Motor neuron (in vitro differentiated cells): Measurements from ENCODE around the gene GRIA1. TPM values are rescaled to one million over a fixed set of nuclear protein-coding genes. Genes with fewer than 3 reads are reported as not detected.

Source experiments
- ATAC-seq, 8 experiments: fragments of 200-7000 bp; cut with Tn5 transposase; replicated peaks in 6 of 8; 2 replicates each; pipeline ENCODE4 v1.8.0; 2021; ENCODE audit warnings: mild to moderate bottlenecking in 8 of 8, moderate library complexity in 8 of 8
- H3K27ac ChIP-seq, 2 donors: fragments of 250-450 bp; sonication (Bioruptor Pico); 2 replicates each; pipeline ENCODE4 v1.9.0; 2021; ENCODE audit warnings: antibody characterized with exemption in 2 of 2, mild to moderate bottlenecking in 2 of 2, moderate library complexity in 1 of 2
- H3K4me1 ChIP-seq, 2 donors: fragments of 250-450 bp; sonication (Bioruptor Pico); replicated peaks in 1 of 2; 2 replicates each; pipeline ENCODE4 v1.6.1; 2021; ENCODE audit warnings: antibody characterized with exemption in 2 of 2, mild to moderate bottlenecking in 2 of 2, moderate library complexity in 1 of 2
- H3K4me3 ChIP-seq, 5 donors: fragments of 250-450 bp; sonication (Bioruptor Pico); 2 replicates each; pipeline ENCODE4 v1.9.0; 2021; ENCODE audit warnings: antibody characterized with exemption in 5 of 5, mild to moderate bottlenecking in 5 of 5, moderate library complexity in 4 of 5
- WGBS, 10 experiments: fragments of 450-650 bp; shearing (Covaris generic); methylation state at CpG; one replicate each; pipeline ENCODE4 v1.0.0; 2022; 5-methylcytosine and 5-hydroxymethylcytosine counted together
- in situ Hi-C, 9 experiments: fragments of 400-800 bp; cut with MboI; loops; one replicate each; pipeline ENCODE4 v1.15.0; 2021; ENCODE audit warnings: low sequenced_read_pairs in 9 of 9, low pct_unique_long_range_greater_than_20kb in 2 of 9; ENCODE audit not compliant: unreplicated experiment in 9 of 9
- total RNA-seq, 8 experiments: library from RNA; unstranded; fragments of 300-600 nt; gene quantifications; 2 replicates each; pipeline versions ENCODE4 v1.2.3 to v1.2.4, GENCODE V29; 2022

GRIA1 gene
- total RNA-seq, 8 experiments from 2014 or later: 19.7 to 203 (median 54.7) TPM

DNA sequence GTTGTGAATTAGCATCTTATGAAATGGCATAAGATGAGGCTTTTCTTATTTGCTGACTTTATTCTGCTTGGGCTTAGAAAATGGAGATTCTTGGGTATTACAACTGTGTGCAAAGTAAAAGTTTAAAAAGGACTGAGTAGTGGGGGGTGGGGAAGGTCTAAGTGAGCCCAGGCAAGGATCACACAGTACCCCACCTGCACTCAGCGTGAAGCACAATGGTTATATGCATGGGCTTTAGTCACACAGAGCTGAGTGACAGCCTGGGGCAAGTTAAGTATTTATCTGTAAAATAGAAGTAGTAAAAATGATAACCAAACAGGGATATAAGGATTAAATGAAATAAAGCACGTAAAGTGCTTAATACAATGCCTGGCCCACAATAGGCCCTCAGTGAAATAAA is 300.9 kb downstream of the GRIA1 start:
- no peak for ATAC-seq
- in situ Hi-C loops: no loop called here
- Histone ChIP-seq H3K4me3 (no peak overlapping the region), H3K4me1 (no peaks in the 10 kb centered on the region), H3K27ac (no peak overlapping the region)
- WGBS, 10 experiments: 67 to 100% (median 80%) methylated on average over 1 to 2 of the region's 2 CpGs; no CpG with 5 or more reads in 1 of the 10 experiments

DNA sequence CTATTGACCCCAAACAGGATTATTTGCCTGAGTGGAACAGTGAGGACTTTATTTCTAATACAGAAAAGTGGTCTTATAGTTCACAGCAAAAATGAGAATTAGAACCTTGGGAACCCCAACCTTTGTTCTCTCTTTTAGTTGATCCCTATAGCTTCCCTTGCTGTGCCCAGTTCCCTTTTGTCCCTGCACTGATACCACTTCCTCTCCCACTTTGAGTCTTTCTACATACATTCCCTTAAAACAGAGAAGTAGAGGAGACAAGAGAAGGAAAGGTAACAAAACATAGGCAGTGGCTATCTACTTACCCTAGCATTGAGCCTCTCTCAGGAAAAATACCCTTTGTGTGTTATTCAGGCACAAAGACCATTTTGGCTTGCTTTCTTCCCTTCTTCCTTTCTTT is 301.8 kb downstream of the GRIA1 start:
- Histone ChIP-seq H3K27ac (no peak overlapping the region), H3K4me1 (no peaks in the 10 kb centered on the region), H3K4me3 (no peak overlapping the region)
- no peak for ATAC-seq
- in situ Hi-C loops: no loop called here

DNA sequence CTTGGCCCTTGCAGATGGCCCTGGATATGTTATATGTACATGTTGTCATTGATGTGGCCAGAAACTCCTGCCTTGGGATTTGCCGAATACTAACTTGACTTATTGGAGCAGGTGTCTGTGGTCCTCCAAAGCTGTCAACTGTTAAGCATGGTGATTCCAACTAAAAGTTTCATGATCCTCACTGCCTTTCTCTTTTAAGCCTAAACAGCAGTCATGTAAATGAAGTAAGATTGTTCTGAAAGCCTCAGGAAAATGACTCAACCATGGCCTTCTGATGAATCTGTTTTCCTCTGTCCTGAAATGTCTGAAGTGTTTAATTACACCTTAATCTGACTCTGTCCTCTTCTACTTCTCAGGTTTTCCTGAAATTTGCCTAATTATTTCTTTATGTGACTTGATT is 303.2 kb downstream of the GRIA1 start:
- 88 to 100% (median 100%) methylated on average over 1 of the region's 1 CpG; no CpG with 5 or more reads in 7 of the 10 experiments for WGBS, 10 experiments
- Histone ChIP-seq H3K27ac (no peak overlapping the region), H3K4me3 (no peak overlapping the region), H3K4me1 (no peaks in the 10 kb centered on the region)
- peak in 2 of 8 experiments; percentile 57 to 66 for ATAC-seq
- in situ Hi-C loops: no loop called here

DNA sequence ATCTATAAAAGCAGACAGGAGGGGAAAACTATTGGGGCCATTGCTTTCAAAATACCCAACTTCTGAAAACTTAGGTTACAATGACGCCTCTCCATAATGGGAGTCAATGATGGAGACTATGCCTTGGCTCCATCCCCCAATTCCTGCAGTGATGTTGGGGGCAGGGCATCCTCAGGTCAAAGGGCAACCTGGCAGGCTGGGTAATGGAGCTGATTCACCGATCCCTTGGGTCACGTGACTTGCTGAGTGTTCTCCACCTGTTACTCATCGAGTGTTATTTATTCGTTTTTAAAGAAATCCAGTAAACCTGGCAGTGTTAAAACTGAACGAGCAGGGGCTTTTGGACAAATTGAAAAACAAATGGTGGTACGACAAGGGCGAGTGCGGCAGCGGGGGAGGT is 303.9 kb downstream of the GRIA1 start:
- in situ Hi-C loops: no loop called here

DNA sequence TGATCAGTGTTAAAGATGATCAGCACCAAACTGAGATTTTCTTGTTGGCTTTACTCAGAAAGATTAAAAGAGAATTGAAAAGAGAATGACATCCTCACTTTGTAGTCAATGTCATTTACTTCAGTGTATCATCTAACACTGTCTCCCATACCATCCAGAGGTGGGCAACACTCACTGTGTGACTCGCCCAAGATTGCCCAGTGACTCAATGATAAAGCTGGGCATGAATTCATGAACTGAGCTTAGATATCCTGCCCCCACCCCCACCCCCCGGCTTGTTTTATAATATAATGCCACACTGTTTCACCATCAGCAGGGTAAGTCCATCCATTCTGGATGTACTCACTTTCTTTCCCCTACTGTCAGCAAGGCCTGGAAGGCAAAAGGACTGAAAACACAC is 306.1 kb downstream of the GRIA1 start:
- Histone ChIP-seq H3K4me1 (peaks cover 0 to 3% of the 10 kb centered on the region in 2 donors), H3K27ac (no peak overlapping the region), H3K4me3 (no peak overlapping the region)
- 65 to 100% (median 100%) methylated on average over 1 to 2 of the region's 2 CpGs; no CpG with 5 or more reads in 6 of the 10 experiments for WGBS, 10 experiments
- in situ Hi-C loops: no loop called here
- no peak for ATAC-seq

More for the DNA sequence above, 303.9 kb downstream of the GRIA1 start:
- no peak overlapping the region for H3K27ac ChIP-seq
- peaks cover 0 to 3% of the 10 kb centered on the region in 2 donors for H3K4me1 ChIP-seq
- WGBS, 10 experiments: 59 to 100% (median 83%) methylated on average over 1 to 10 of the region's 10 CpGs; no CpG with 5 or more reads in 1 of the 10 experiments
- no peak overlapping the region for H3K4me3 ChIP-seq
- ATAC-seq: no peak

DNA sequence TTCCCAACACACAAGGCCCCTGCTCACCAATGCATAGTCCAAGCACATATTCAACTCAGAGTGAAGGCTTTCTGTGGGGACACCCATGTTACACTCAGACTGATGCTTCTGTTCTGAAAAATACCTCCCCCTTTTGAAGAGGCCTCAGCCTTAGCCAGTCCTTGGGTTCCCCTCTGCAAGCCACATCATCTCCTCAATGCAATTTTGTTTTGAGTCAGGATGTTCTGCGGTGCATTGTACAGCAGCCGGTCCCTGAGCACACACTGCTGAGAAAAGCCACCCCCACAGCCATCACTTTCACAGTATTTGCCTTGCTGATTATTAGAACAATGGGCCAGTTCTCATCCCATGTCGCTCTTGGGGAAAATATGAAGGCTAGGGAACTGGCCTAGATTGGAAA is 307.0 kb downstream of the GRIA1 start:
- in situ Hi-C loops: no loop called here

DNA sequence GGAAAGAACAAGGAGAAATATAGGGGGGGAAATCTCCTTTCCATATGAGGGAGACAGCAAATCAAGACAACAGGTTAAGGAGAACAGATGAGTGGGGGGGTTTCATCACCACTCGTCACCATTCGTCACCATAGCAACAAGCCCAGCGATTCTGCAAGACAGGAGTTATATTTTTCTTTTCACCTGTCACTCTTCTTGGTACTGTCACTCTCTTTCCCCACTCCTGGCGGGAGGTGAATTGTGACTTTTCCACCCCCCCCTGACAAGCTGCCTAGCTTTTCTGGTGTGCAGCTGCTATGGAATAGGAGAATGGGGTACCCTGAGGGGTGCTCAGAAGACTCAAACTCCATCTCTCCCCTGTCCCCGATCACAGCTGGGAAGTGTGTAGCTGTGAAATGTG is 308.4 kb downstream of the GRIA1 start:
- in situ Hi-C loops: no loop called here
- no peak for ATAC-seq
- no peak overlapping the region for H3K27ac ChIP-seq
- peaks cover 0 to 3% of the 10 kb centered on the region in 2 donors for H3K4me1 ChIP-seq
- no peak overlapping the region for H3K4me3 ChIP-seq
- 82 to 100% (median 92%) methylated on average over 1 to 5 of the region's 5 CpGs; no CpG with 5 or more reads in 4 of the 10 experiments for WGBS, 10 experiments

More for the DNA sequence above, 307.0 kb downstream of the GRIA1 start:
- peaks cover 0 to 3% of the 10 kb centered on the region in 2 donors for H3K4me1 ChIP-seq
- WGBS, 10 experiments: 60 to 100% (median 90%) methylated on average over 1 to 3 of the region's 3 CpGs; no CpG with 5 or more reads in 3 of the 10 experiments
- ATAC-seq: no peak
- no peak overlapping the region for H3K27ac ChIP-seq
- no peak overlapping the region for H3K4me3 ChIP-seq

DNA sequence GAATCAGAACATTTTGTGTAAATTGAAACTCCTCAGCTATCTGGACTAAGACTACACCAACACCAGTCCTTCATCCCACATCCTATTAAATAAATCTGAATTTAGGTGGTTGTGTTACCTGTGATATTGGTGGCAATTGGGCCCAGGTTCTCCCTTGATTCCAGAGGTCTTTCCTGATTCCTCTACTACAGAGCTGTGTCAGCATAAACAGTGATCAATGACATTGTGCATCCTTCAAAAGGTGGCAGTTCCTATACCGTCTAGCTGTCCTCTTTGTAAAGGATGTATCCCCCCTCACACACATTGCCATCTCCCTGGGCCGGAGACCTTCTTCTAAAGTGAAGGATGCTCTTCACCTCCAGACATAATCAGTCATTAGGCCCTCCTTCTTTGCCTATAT is 309.0 kb downstream of the GRIA1 start:
- ATAC-seq: no peak

DNA sequence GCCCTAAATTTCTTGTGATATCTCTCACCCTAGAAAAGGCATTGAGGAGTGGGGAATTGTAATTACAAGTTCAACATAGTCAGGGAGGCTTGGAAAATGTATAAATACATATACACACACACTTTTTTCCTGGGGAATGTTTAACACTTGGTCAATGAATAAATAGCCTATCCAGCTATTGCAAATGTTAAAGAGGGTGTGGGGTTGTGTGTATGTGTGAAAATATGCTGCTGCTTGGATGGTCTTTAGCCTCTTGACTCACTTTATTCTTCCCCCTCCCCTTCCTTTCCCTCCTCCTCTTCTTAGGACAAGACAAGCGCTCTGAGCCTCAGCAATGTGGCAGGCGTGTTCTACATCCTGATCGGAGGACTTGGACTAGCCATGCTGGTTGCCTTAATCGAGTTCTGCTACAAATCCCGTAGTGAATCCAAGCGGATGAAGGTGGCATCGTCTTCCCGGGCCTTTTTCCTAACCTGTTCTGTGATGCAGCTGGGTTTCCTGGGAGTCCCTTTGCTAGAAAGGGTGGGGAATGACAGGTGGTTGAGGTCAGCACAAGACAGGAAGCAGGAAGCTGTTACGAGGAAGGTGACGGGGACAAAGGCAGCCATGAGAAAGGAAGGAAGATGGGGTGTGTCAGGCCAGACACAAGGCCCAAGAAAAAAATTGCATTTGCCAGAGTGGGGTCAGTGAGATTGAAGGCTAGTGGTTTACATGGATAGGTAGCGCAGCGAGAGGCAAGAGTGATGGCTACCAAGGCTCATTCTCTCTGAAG is 311.8 kb downstream of the GRIA1 start:
- H3K27ac ChIP-seq: no peak overlapping the region
- in situ Hi-C loops: loop anchor here in 2 of 9 experiments (25.0 kb wide), 1 partner anchor 160 kb away; no protein-coding TSS in a partner anchor
- H3K4me3 ChIP-seq: no peak overlapping the region
- 41 to 100% (median 87%) methylated on average over 2 to 7 of the region's 12 CpGs; no CpG with 5 or more reads in 1 of the 10 experiments for WGBS, 10 experiments
- peak in 3 of 8 experiments; percentile 63 to 81 (median 66) for ATAC-seq
- H3K4me1 ChIP-seq: peaks cover 3% of the 10 kb centered on the region in 2 donors

More for the DNA sequence above, 309.0 kb downstream of the GRIA1 start:
- 70 to 100% (median 90%) methylated on average over 1 to 2 of the region's 2 CpGs; no CpG with 5 or more reads in 4 of the 10 experiments for WGBS, 10 experiments
- in situ Hi-C loops: no loop called here
- Histone ChIP-seq H3K4me3 (no peak overlapping the region), H3K27ac (no peak overlapping the region), H3K4me1 (peaks cover 0 to 3% of the 10 kb centered on the region in 2 donors)

DNA sequence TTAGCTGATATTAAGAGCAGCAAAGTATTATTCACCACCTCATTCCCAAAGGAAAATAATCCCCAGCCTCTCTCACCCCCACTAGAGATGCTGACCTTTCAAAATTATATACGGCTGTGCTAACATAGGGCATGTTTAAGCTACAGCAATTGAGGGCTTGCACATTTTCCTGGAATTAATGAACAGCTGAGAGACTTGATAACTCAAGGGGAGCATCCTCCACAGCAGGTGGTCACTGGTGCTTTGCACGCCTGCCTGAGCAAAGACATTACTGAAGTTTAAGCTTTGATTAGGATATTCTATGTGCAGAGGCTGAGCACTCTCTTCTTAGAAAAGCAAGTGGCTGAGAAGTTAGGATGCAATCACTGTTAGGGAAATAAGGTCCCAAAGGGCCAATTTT is 317.3 kb downstream of the GRIA1 start:
- in situ Hi-C loops: loop anchor here in 2 of 9 experiments (25.0 kb wide), 1 partner anchor 154 kb away; no protein-coding TSS in a partner anchor
- Histone ChIP-seq H3K27ac (peak overlapping the region in 1 of 2 donors; percentile 3), H3K4me1 (peaks cover 9 to 16% of the 10 kb centered on the region in 2 donors), H3K4me3 (no peak overlapping the region)
- 0 to 90% (median 50%) methylated on average over 1 to 2 of the region's 2 CpGs; no CpG with 5 or more reads in 3 of the 10 experiments for WGBS, 10 experiments
- ATAC-seq: peak in 2 of 8 experiments; percentile 24 to 34

DNA sequence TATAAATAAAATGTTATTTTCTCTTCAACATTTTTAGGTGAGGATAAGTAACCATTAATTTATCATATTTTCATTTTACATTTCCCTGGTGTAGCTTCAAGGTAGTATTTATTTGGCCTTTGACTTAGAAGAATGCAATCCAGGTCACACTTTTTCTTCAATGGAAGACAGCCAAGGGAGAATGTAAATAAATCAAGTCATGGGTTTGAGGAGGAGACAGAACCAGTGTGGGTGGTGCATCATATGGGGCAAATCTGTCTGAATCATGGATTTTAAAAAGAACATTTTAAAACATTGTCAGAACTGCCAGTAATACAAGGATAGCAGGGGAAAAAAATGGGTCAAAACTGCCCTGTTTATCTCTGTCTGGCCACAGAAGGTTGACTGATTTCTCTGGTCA is 318.7 kb downstream of the GRIA1 start:
- in situ Hi-C loops: loop anchor here in 2 of 9 experiments (25.0 kb wide), 1 partner anchor 153 kb away; no protein-coding TSS in a partner anchor
- peaks cover 9 to 16% of the 10 kb centered on the region in 2 donors for H3K4me1 ChIP-seq
- ATAC-seq: peak in 1 of 8 experiments; percentile 49
- no peak overlapping the region for H3K27ac ChIP-seq
- no peak overlapping the region for H3K4me3 ChIP-seq

DNA sequence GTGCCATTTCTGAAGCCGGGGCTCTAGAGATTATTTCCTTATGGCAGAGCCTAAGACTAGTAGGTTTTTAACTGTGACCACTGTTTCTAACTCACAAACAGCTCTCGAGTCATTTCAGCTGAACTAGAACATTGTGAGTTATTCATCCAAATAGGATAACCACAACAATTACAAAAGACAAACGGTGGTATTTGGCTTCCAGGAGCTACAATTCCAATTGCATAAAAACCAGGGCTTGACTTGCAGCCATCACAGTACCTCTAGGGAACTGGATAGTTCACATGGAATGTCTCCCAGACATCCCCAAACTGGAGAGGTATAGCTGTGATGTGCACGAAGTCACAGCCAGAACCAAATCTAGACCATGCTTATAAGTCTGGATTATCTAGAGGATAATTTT is 323.4 kb downstream of the GRIA1 start:
- no peak overlapping the region for H3K27ac ChIP-seq
- 10 to 100% (median 80%) methylated on average over 1 to 4 of the region's 4 CpGs for WGBS, 10 experiments
- no peak for ATAC-seq
- in situ Hi-C loops: loop anchor here in 2 of 9 experiments (25.0 kb wide), 1 partner anchor 148 kb away; no protein-coding TSS in a partner anchor
- peaks cover 0 to 7% of the 10 kb centered on the region in 2 donors for H3K4me1 ChIP-seq
- no peak overlapping the region for H3K4me3 ChIP-seq

DNA sequence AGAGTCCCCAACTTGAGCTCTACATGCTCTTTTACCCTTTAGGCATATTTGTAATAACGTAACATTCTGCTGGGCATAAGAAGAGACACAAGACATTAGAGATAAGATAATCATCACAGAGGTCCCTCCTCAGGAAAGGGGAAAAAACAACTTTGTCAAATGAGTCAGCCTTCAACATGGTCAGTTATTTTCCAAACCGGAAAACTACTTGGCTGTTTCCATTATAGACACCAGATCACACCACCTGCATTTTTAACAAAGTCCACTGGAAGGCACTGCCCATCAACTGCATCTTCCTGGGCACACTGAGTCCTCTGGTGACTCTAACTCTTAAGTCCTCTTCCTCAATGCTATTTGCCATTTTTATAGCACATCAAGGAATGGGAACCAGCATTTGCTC is 326.4 kb downstream of the GRIA1 start:
- no peak overlapping the region for H3K27ac ChIP-seq
- peaks cover 0 to 7% of the 10 kb centered on the region in 2 donors for H3K4me1 ChIP-seq
- no peak for ATAC-seq
- WGBS, 10 experiments: 65 to 100% (median 93%) methylated on average over 2 of the region's 2 CpGs; no CpG with 5 or more reads in 4 of the 10 experiments
- in situ Hi-C loops: loop anchor here in 2 of 9 experiments (25.0 kb wide), 1 partner anchor 145 kb away; no protein-coding TSS in a partner anchor
- no peak overlapping the region for H3K4me3 ChIP-seq
